ENCODE measurements around the gene GALNT13. TPM values are rescaled to one million over a fixed set of nuclear protein-coding genes. Genes with fewer than 3 reads are reported as not detected.

Gene GALNT13
- total RNA-seq, 2 experiments from 2014 or later, result not detected

- ChIA-PET CTCF (no interaction called here), POLR2A (interaction anchor here (1.4 to 2.7 kb wide), 2 partner anchors 8 to 10 kb away, joined by 4 to 13 read pairs; no protein-coding TSS in a partner anchor)
- no peaks in the 10 kb centered on the region for H3K36me3 Mint-ChIP-seq (ENCODE audit: low read depth)
- H3K27me3 Mint-ChIP-seq, result no peaks in the 10 kb centered on the region
- H3K27ac Mint-ChIP-seq, result peak overlapping the region; percentile 65
- DNase-seq (peak in 1 of 14 experiments; percentile 16), ATAC-seq (ENCODE audit: poor library complexity) (peak; percentile 65)
- peaks cover 13% of the 10 kb centered on the region for H3K4me1 Mint-ChIP-seq (ENCODE audit: low read depth)
- H3K36me3 ChIP-seq (ENCODE audit: insufficient read depth, low read length), result no peaks in the 10 kb centered on the region
- no peaks in the 10 kb centered on the region for H3K9me3 Mint-ChIP-seq
- no peak overlapping the region for H3K4me3 ChIP-seq (ENCODE audit: low read length)
- H3K27ac ChIP-seq (ENCODE audit: low read depth in 1 of 2, low read length in 2 of 2), result no peak overlapping the region
- H3K4me3 Mint-ChIP-seq, result peak overlapping the region; percentile 59
- H3K9me3 ChIP-seq (ENCODE audit: control insufficient read depth in 1 of 2, insufficient read depth in 1 of 2, low read length in 2 of 2), result no peaks in the 10 kb centered on the region
- H3K4me1 ChIP-seq (ENCODE audit: insufficient read depth, low read length), result no peaks in the 10 kb centered on the region
- no peak for TF ChIP-seq CTCF (IDR thresholded peaks at IDR 0.05)
- no peaks in the 10 kb centered on the region for H3K27me3 ChIP-seq (ENCODE audit: control insufficient read depth in 1 of 2, insufficient read depth in 2 of 2, low read length in 2 of 2)
- intact Hi-C loops (cut with DNase I, micrococcal nuclease), result no loop called here
Measured at GRCh38 chr2:154437104-154437503, 565.4 kb downstream of the GALNT13 start.

- DNase-seq (no peak), ATAC-seq (ENCODE audit: poor library complexity) (no peak)
- TF ChIP-seq CTCF (IDR thresholded peaks at IDR 0.05), result no peak
- POLR2A ChIA-PET, result no interaction called here
- no peak overlapping the region for H3K4me3 Mint-ChIP-seq
- H3K36me3 Mint-ChIP-seq (ENCODE audit: low read depth), result no peaks in the 10 kb centered on the region
- no peak overlapping the region for H3K27ac Mint-ChIP-seq
- H3K9me3 Mint-ChIP-seq, result no peaks in the 10 kb centered on the region
- intact Hi-C loops (cut with DNase I, micrococcal nuclease), result no loop called here
- Histone ChIP-seq H3K27me3 (ENCODE audit: control insufficient read depth in 1 of 2, insufficient read depth in 2 of 2, low read length in 2 of 2) (no peaks in the 10 kb centered on the region), H3K27ac (ENCODE audit: low read depth in 1 of 2, low read length in 2 of 2) (no peak overlapping the region), H3K4me3 (ENCODE audit: low read length) (no peak overlapping the region), H3K4me1 (ENCODE audit: insufficient read depth, low read length) (no peaks in the 10 kb centered on the region), H3K36me3 (ENCODE audit: insufficient read depth, low read length) (no peaks in the 10 kb centered on the region), H3K9me3 (ENCODE audit: control insufficient read depth in 1 of 2, insufficient read depth in 1 of 2, low read length in 2 of 2) (no peaks in the 10 kb centered on the region)
- H3K4me1 Mint-ChIP-seq (ENCODE audit: low read depth), result peaks cover 13% of the 10 kb centered on the region
- CTCF ChIA-PET, result interaction anchor here (1.7 to 1.8 kb wide), 2 partner anchors 8 to 10 kb away, joined by 5 to 6 read pairs; no protein-coding TSS in a partner anchor
- H3K27me3 Mint-ChIP-seq, result no peaks in the 10 kb centered on the region
Measured at GRCh38 chr2:154439156-154439555, 567.4 kb downstream of the GALNT13 start.

- no peaks in the 10 kb centered on the region for H3K27me3 ChIP-seq (ENCODE audit: control insufficient read depth in 1 of 2, insufficient read depth in 2 of 2, low read length in 2 of 2)
- Mint-ChIP-seq H3K27ac (no peak overlapping the region), H3K27me3 (no peaks in the 10 kb centered on the region), H3K4me1 (ENCODE audit: low read depth) (no peaks in the 10 kb centered on the region), H3K9me3 (no peaks in the 10 kb centered on the region), H3K36me3 (ENCODE audit: low read depth) (no peaks in the 10 kb centered on the region), H3K4me3 (no peak overlapping the region)
- DNase-seq (no peak), ATAC-seq (ENCODE audit: poor library complexity) (no peak)
- TF ChIP-seq CTCF (IDR thresholded peaks at IDR 0.05), result no peak
- ChIA-PET CTCF (no interaction called here), POLR2A (no interaction called here)
- no peak overlapping the region for H3K4me3 ChIP-seq (ENCODE audit: low read length)
- no peaks in the 10 kb centered on the region for H3K9me3 ChIP-seq (ENCODE audit: control insufficient read depth in 1 of 2, insufficient read depth in 1 of 2, low read length in 2 of 2)
- intact Hi-C loops (cut with DNase I, micrococcal nuclease), result no loop called here
- H3K27ac ChIP-seq (ENCODE audit: low read depth in 1 of 2, low read length in 2 of 2), result no peak overlapping the region
- no peaks in the 10 kb centered on the region for H3K36me3 ChIP-seq (ENCODE audit: insufficient read depth, low read length)
- no peaks in the 10 kb centered on the region for H3K4me1 ChIP-seq (ENCODE audit: insufficient read depth, low read length)
Measured at GRCh38 chr2:154443919-154444318, 572.2 kb downstream of the GALNT13 start.
